ENCODE measurements around the gene APLP2. TPM values are rescaled to one million over a fixed set of nuclear protein-coding genes. Genes with fewer than 3 reads are reported as not detected.

The APLP2 gene
- total RNA-seq, 2 donors from 2014 or later = 493 to 557 TPM

Other genes starting within 250 kb of the APLP2 start
- gene NFRKB, start 174.3 kb upstream of the APLP2 start, total RNA-seq = 10 to 100 TPM; 34.5 to 35.3 TPM
- 10 to 100 TPM in 1 of 2 donors, 1 to 10 TPM in 1; 8.8 to 10.4 TPM for gene PRDM10, start 67.1 kb upstream of the APLP2 start, total RNA-seq
- 1 to 10 TPM; 4.9 to 6.9 TPM for gene ST14, start 89.9 kb downstream of the APLP2 start, total RNA-seq
- 10 to 100 TPM; 38.0 to 48.7 TPM for gene ZBTB44, start 245.0 kb downstream of the APLP2 start, total RNA-seq

All from thoracic aorta (tissue), 2 donors.